Measurements from ENCODE around the gene ABHD16B. TPM values are rescaled to one million over a fixed set of nuclear protein-coding genes. Genes with fewer than 3 reads are reported as not detected.
"Not testable (repeated sequence)": the region's sequence is repeated elsewhere in the genome, so short reads cannot be mapped to it uniquely, and the experiment has no call there.

ABHD16B gene
- total RNA-seq, 1 donor from 2014 or later, result not detected

DNA sequence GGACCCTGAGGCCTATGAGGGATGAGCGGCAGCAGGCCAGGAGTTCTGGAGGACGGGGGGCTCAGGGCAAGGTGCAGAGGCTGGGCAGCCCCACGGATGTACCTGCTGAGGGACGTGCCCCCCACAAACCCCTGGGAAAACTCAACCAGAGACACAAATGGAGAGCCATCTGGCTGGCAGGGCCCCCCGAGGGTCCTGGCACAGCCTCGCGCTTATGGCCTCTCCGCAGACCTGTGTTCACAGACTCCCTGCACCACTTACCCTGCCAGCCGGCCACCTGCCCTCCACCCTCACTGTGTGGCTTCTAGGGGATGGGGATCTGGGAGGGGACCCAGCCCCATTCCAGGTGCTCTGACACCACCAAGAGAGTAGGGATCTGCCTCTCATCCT is 26.8 kb upstream of the ABHD16B start:
- no peak for DNase-seq (ENCODE audit: low spot score)

DNA sequence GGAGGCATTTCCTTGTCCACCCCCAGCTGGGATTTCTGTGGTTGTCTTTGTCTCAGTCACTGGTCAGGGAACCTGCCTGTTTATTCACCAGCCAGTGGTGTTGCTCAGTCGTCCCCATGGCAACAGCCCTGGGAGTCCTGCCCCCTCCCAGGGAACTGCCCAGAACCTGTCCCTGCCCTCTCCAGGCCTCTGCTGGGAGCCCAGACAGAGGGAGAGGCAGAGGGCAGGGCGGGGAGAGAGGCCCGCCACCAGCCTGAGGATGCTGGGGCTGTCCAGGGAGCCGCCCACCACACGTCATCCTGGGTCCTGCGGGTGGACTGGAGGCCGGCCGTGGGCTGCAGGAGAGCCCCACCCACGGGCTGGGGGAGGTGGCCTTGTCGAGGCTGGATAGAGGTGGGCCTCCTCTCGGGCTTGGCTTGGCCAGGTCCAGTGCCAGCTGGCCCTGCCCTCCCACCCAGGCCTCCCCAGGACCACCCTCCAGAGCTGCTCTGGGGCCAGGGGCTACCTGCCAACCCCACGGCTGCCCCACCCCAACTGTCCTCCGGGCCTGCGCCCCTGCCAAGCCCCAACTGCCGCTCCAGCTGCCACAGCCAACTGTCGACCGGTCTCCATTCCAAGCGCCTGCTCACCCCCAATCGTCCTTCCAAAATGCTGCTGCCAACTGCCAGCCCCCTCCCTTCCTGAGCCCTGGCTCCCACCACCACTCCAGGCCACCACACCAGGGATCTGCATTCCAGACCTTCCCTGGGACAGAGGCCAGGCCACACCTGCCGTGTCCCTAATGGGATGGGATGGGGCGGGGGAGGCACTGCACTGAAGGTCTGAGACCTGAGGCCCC is 26.1 kb upstream of the ABHD16B start:
- peak; percentile 93 for DNase-seq (ENCODE audit: low spot score)

DNA sequence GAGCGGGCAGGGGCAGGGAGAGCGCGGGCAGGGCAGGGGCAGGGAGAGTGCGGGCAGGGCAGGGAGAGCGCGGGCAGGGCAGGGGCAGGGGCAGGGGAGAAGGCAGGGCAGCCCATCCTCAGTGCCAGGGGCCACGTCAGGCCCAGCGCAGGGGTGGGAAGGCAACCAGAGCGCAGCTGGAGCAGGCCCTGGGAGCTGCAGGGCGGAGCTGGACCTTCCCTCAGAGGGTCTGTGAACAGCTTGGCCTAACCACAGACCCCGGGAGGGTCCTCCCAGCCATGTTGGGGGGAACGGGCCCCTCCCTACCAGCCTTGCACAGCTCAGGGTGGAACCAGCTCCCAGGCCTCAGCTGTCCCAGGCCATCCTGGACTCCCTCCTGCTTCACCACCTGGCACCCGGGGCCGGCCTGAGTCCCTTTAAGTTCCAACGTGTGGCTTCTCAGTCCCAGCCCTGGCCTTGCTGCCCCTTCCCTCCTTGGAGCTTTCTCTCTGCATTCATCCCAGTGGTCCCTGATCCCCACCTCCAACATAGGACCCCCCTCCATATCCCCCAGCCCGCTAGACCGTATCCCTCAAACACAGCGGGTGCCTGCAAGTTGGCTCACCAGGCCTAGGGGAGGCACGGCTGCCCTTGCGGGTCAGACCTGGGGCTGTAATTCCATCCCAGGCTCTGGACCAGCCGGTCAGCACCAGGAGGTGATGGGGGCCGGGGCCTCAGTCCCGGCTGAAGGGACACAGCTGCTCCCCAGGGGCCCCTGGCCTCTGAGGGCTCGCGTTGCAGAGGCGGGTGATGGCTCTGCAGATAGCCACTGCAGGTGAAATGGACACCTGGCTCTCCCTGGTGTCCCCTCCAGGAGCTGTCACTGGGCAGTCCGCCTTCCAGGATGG is 24.6 kb upstream of the ABHD16B start:
- DNase-seq (ENCODE audit: low spot score), result no peak

DNA sequence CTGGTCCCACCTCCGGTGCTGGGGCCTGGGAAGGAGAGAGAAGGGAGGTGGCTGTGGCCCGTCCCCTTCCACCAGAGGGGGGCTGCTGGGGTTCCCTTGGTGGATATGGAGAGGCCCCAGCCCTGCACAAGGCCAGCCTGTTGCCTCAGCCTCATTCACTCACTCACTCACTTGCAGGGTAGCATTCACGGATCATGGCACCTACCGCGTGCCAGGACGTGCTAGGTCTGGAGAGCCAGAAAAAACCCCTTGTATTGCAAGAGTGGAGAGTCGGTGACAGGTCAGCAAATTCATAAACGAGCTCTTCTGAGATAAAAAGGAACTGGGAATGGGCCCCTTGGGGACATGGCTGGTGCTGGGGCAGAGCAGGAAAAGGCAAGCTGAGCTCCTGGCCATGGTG is 23.8 kb upstream of the ABHD16B start:
- no peak for DNase-seq (ENCODE audit: low spot score)

DNA sequence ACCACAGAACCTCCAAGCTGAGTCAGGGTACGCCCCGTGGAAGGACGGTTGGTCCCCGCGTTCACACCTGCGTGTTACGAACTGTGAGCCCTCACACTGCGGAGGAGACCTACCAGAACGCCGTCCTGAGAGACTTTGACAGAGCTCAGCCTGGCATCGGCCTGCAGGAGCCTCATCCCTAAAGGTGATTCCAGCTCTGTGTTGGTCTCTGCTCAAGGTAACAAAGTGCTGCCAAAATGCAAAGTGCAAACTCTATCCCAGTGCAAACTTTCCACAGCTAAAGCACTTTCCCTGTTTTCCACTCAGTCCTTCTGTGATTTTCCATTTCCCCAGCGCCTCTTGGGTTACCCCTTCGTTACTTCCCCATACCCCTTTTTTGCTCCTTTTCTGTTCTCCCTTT is 21.7 kb upstream of the ABHD16B start:
- DNase-seq (ENCODE audit: low spot score), result no peak

DNA sequence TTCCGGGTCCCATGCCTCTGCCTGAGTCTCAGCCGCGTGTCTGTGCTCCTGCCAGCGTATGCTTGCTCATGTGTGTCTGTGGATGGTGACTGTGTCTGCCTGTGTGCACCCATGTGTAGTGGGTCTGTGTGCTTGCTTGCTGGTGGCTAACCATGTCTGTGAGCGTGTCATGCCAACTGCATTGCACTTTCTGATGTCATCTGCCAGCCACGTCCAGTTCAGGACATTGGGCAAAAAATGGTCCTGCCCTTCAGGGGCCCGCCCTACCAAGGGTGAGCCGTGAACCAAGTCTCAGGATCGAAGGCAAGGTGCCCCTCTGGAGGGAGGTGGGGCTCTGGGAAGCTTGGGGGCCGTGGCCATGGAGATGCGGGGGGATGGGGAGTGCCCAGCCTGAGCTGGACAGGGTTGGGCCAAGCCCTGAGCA is 20.9 kb upstream of the ABHD16B start:
- no peak for DNase-seq (ENCODE audit: low spot score)

DNA sequence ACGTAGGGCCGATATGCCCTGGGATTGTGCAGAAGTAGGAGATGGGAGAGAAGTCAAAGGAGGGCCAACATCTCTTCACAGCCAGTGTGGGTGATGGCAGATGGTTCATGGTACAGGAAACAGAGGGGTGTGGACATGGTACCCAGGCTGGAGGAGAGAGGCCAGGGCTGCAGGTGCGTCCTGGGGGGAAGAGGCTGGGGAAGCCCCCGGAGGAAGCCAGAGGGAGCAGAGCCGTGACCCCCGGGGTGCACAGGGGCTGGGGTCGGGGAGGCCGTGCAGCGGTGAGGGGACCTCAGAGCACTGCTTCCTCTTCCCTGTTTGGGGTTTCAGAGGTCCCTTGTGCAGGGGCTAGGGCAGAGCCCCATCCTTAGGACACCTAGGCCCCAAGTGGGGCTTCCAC is 19.0 kb upstream of the ABHD16B start:
- DNase-seq (ENCODE audit: low spot score), result no peak

DNA sequence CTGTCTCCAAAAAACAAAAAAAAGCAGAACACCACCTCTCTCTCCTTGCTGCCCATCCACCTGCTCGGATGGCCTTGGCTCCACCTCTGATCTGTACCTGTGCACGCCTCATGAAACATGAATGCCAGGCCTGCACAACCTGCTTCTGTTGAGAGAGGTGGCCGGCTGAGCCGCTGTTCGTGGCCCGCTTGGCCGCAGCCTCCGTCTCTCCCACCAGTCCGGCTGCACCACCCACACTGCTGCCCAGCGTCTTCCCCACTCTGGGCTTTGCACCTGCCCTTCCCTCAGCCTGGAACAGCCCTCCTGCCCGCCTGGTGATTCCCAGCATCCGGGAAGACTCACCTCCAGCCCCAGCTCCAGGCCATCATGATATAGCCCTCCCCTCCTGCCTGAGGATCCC is 18.1 kb upstream of the ABHD16B start:
- DNase-seq (ENCODE audit: low spot score), result no peak

DNA sequence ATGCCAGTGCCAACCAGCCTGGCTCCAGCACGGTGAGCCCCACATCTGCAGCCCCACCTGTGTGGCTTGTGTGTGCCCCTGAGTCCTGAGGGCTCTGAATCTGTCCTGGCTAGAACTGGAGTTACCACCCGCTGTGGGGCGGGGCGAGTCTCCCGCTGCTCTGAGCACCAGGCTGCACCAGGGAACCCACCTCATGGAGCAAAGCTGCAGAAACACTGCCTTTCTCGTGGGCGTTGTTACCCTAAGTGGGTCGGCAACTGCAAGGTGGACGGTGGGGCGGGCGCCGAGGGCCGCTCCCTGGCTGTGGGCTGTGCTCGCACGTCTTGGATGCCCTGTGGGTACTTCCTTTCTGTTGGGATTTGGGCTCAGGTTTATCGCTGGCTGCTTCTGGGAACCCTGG is 17.5 kb upstream of the ABHD16B start:
- DNase-seq (ENCODE audit: low spot score), result no peak

DNA sequence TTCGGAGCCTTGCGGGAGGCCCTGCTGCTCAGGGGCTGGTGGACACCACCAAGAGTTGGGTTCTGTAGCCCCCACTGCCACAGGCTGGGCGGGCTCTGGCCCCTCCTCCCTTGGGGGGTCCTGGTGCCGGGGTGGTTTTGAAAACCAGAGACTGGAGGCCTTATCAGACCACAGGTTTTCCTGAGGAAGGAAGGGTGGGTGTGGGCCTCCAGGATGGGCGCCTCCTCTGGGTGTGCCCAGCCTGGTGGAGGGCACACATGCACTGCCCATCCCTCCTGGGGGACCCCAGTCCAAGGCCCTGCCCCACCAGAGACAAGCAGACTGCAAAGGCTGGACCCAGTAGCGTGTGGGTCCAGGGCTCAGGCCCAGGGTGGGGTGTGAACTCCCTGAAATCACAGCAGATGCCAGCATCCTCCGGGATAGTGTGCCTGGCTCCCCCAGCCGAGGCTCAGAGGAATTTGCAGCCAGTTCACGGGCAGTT is 16.7 kb upstream of the ABHD16B start:
- DNase-seq (ENCODE audit: low spot score), result no peak

DNA sequence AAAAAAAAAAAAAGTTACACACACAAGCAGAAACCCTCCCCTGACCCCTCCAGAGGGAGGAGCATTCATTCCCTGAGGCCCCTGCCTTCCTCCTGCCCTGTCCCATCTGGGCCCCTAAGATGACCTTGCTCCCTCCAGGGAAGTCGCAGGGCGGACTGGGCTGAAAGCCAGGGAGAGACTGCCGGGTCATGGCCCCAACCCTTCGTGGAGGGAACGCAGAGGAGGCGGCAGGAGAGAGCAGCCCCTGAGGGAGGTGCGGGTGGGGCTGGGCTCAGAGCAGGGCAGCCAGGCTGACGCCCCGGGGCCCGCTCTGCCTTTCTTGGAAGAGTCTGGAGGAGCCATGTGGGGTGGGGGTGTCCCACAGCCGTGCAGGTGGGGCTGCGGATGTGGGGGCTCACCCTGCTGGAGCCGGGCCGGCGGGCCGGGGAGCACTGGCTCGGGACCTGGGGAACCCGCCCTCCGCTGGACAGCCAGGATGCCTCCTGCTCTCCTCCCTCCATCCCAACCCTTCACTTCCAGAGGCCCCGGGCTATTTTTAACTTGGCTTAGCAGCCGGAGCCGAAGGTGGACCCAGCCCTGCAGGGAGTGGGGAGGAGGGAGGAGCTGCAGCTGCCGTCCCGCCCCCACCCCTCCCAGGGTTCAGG is 15.0 kb upstream of the ABHD16B start:
- no peak for DNase-seq (ENCODE audit: low spot score)

DNA sequence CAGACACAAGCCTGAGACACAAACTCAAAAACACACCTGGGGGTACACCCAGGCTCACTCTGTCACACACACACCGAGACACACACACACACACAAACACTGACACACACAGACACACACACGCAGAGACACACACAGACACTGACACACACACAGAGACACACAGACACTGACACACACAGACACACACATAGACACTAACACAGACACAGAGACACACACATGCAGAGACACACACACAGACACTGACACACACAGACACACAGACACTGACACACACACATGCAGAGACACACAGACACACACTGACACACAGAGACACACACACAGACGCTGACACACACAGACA is 14.4 kb upstream of the ABHD16B start:
- no peak for DNase-seq (ENCODE audit: low spot score)

DNA sequence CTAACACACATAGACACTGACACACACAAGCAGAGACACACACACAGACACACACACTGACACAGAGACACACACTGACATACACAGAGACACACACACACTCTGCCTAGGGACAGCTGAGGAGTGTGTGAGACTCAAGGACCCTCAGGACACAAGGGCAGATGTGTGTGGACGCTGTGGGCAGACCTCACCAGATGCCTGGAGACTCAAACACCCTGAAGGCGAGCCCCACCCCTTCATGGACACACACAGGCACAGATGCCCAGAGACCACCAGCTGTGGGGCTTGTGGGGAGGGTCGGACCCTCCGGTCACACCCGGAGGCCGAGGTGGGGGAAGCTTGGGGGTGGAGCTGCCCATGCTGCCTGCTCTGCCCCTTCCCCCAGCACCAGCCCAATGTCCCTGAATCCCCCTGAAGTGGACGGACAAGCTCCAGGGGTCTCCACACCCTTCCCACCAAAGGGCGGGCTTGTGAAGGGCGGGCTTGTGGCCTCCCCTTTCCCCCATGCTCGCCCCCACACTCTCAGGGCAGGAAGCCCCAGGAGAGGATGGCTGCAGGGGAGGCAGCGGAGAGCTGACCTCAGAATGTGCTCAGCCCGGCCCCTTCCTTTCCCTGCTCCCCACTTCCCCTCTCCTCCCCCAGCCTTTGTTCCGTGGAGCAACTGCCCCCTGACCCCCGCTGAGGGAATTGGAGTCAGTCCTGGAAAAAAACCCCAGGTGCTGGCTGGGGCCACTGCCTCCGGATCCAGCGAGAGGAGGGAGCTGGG is 13.9 kb upstream of the ABHD16B start:
- DNase-seq (ENCODE audit: low spot score), result no peak

DNA sequence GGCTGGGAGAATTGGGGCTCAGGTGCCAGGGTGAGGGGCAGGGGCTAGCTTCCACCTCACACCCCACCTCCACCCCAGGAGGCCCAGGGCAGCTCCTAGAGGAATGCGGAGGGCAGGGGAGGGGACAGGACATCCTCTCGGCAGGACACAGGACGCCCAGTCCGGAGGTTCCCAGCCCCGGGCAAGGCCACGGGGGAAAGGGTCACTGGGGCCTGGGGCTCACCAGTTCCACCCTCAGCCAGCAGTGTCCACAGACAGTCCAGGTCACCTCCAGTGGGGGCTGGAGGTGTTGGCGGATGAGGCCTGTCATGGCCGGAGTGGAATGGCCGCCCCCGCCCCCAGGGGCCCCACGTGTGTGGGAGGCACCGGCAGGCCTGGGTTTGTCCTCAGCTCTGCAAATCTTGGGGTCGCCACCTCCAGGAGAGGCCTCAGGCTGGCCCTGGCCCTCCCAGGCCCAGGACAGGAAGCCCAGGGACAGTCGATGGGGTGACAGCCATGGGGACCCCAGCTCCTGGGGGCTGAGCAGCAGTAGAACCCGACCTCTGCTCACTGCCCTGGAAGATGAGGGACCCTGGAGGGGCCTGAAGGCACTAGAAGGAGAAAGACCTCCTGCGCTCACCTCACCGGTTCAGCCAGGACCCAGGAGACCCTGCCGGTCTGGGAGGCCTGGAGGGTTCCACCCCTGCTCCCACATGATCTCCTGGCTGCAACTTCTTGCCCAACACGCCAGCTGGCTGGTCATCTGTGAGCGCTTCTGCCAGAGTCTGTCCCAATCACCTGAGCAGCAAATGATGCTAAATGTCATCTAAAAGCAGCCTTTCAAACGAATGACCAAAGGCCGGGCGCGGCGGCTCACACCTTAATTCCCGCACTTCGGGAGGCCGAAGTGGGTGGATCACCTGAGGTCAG is 13.0 kb upstream of the ABHD16B start:
- DNase-seq (ENCODE audit: low spot score), result no peak

DNA sequence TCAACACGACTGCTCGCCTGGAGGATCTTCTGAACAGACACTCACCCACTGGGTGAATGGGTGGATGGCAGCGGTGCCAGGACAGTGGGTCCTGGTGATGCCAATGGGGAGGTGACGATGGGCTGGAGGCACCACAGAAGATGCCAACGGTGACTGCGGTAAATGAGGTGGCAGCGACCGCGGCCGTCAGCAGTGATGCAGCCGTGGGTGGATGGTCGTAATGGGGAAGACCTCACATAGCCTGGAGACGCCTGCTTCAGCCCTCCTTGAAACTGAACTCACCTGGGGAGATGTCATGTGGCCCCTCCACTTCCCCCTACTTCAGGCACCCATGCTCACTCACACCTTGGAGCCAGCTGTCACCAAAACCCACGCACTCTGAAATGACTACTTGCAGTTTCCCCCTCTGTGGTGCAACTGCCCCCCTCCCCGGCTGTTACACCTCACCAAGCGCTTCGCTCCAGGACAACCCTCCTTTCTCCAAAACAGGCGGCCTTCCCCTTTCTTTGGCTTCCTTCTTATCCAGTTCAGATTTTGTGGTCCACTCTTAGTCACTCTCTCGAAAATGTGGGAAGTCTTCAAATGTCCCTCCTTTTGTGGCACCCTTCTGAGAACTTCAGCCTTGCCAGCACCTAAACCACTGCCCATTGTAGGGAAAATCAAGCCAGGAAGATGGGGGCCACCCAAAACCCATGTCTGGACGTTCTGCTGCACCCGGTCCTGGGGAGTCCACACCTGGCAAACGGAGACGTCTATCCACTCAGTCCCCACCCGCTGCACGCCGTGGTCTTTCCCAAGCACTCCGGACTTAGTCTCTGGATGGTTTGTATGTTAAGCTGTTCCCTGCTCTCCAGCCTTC is 10.4 kb upstream of the ABHD16B start:
- DNase-seq (ENCODE audit: low spot score), result no peak

DNA sequence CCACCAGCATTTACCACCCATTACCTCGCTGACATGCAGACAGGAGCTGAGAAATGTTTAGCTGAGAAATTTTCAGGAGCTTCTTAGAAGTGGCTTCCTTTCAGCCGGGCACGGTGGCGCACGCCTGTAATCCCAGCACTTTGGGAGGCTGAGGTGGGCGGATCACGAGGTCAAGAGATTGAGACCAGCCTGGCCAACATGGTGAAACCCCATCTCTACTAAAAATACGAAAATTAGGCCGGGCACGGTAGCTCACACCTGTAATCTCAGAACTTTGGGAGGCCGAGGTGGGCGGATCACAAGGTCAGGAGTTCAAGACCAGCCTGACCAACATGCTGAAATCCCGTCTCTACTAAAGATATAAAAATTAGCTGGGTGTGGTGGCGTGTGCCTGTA is 9.8 kb upstream of the ABHD16B start:
- not testable (repeated sequence) for DNase-seq (ENCODE audit: low spot score)

DNA sequence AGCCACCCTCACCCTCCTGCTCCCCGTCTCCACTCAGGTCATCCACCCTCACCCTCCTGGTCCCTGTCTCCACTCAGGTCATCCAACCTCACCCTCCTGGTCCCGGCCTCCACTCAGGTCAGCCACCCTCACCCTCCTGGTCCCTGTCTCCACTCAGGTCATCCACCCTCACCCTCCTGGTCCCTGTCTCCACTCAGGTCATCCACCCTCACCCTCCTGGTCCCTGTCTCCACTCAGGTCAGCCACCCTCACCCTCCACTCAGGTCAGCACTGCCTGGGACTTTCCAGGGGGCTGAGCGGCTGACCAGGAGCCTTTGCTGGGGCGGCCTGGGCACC is 7.6 kb upstream of the ABHD16B start:
- DNase-seq (ENCODE audit: low spot score), result not testable (repeated sequence)

DNA sequence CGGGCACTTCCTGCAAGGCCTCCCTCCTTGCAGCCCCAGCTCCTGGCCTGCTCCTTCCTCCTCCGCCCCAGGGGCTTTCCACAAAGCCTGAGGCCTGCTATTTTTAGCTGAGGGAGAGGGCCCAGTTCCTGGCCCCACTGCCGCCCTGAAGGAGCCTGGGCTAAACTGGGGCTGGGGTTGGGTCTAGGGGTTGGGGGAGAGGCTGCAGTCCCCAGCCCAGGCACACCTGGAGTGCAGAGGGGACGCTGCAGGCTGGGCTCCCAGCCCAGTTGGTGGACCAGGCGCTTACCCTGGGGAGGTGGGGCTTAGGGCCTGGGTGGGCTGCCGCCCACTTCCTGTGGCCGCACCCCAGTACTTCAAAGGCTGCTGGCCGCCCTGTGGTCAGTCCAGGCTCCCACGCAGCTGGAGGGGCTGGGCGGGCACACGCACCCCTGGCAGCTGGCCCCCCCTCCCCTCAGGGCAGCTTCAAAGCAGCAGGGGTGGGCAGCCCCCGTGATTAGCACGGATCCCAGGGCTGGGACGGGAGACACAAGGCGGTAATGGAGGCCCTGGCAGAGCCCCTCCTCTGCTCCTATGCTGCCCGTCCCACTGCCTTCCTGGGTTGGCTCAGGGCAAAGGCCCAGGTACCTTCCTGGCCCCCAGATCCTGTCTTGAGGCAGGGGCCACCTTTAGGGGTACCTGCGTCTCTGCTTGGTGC is 7.1 kb upstream of the ABHD16B start:
- no peak for DNase-seq (ENCODE audit: low spot score)

DNA sequence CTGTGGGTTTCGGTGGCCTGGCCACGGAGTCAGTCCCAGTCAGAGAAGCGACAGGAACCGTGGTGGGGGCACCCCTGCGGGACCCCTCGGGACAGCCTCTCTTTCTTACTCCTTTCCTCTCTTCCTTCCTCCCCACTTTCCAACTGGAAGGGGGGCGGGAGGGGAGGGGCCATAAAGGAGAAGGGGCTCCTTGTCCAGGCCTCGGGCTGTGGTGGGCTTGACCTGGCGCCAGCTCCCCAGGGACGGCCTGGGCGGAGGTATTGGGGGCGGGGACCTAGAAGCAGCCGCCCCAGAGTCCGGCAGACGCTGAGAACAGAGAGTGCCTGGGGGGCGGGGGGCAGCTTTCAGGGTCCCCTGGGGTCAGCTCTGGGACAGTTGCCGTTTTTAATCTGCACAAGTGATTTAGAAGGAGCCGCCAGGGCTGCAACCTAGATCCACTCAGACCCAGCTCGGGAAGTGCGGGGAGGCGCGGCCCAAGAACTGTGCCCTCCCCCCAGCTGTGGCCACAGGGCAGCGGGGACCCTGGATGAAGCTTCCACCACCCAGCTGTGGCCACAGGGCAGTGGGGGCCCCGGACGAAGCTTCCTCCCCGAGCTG is 6.4 kb upstream of the ABHD16B start:
- DNase-seq (ENCODE audit: low spot score), result no peak
